Neural progenitor cell (in vitro differentiated cells): ENCODE data around the gene IFITM2. TPM values are rescaled to one million over a fixed set of nuclear protein-coding genes. Genes with fewer than 3 reads are reported as not detected.

ENCODE experiments used
- DNase-seq: peaks from one replicate; pipeline ENCODE4 v3.0.0-alpha.2; 2016; ENCODE audit warnings: low spot score
- H2AFZ ChIP-seq: fragments of 200-600 bp; sonication (generic); replicated peaks from 2 replicates; pipeline ENCODE4 v1.6.1; 2016; ENCODE audit warnings: antibody characterized with exemption
- H3F3A ChIP-seq: fragments of 200-600 bp; sonication (generic); 2 replicates; pipeline ENCODE4 v1.6.1; 2016; ENCODE audit warnings: antibody characterized with exemption, low read depth
- H3K27ac ChIP-seq: fragments of 200-600 bp; sonication (generic); 2 replicates; pipeline ENCODE4 v1.5.1; 2016; ENCODE audit warnings: mild to moderate bottlenecking
- H3K27me3 ChIP-seq: fragments of 200-600 bp; sonication (generic); 2 replicates; pipeline ENCODE4 v1.6.1; 2016; ENCODE audit warnings: mild to moderate bottlenecking, moderate library complexity
- H3K36me3 ChIP-seq: fragments of 200-600 bp; sonication (generic); 2 replicates; pipeline ENCODE4 v1.5.1; 2016
- H3K4me1 ChIP-seq: fragments of 200-600 bp; sonication (generic); 2 replicates; pipeline ENCODE4 v1.6.1; 2016; ENCODE audit warnings: mixed run types
- H3K4me2 ChIP-seq: fragments of 200-600 bp; sonication (generic); 2 replicates; pipeline ENCODE4 v1.6.1; 2016
- H3K4me3 ChIP-seq: fragments of 200-600 bp; sonication (generic); 2 replicates; pipeline ENCODE4 v1.5.1; 2016
- H3K79me2 ChIP-seq: fragments of 200-600 bp; sonication (generic); 2 replicates; pipeline ENCODE4 v1.6.1; 2016; ENCODE audit warnings: low read depth
- H3K9ac ChIP-seq: fragments of 200-600 bp; sonication (generic); 2 replicates; pipeline ENCODE4 v1.6.1; 2016
- H3K9me3 ChIP-seq: fragments of 200-600 bp; sonication (generic); 2 replicates; pipeline ENCODE4 v1.5.1; 2016; ENCODE audit warnings: low read depth
- H4K20me1 ChIP-seq: fragments of 200-600 bp; sonication (generic); 2 replicates; pipeline ENCODE4 v1.6.1; 2016; ENCODE audit warnings: low read depth
- H3K27ac Mint-ChIP-seq: 3 replicates; pipeline ENCODE4 v1.8.0; 2021; ENCODE audit warnings: mixed read lengths
- H3K27me3 Mint-ChIP-seq: 2 replicates; pipeline ENCODE4 v1.8.0; 2022; ENCODE audit warnings: low read depth, mild to moderate bottlenecking, inconsistent platforms, moderate library complexity, mixed read lengths; ENCODE audit not compliant: insufficient read depth
- H3K36me3 Mint-ChIP-seq: 3 replicates; pipeline ENCODE4 v1.8.0; 2021; ENCODE audit warnings: mixed read lengths
- H3K4me1 Mint-ChIP-seq: 3 replicates; pipeline ENCODE4 v1.8.0; 2021; ENCODE audit warnings: mixed read lengths
- H3K4me3 Mint-ChIP-seq: 3 replicates; pipeline ENCODE4 v1.8.0; 2021; ENCODE audit warnings: mild to moderate bottlenecking, moderate library complexity, mixed read lengths
- H3K9me3 Mint-ChIP-seq: 3 replicates; pipeline ENCODE4 v1.8.0; 2020; ENCODE audit warnings: mixed read lengths
- CTCF ChIP-seq: fragments of 200-600 bp; sonication (generic); IDR thresholded peaks from 2 replicates; pipeline ENCODE4 v1.5.1; 2017; ENCODE audit warnings: antibody characterized with exemption, mild to moderate bottlenecking
- EZH2 ChIP-seq: fragments of 200-600 bp; sonication (generic); IDR thresholded peaks from 2 replicates; pipeline ENCODE4 v1.6.1; 2017; ENCODE audit warnings: antibody characterized with exemption, mild to moderate bottlenecking, moderate library complexity
- EZH2phosphoT487 ChIP-seq: fragments of 200-600 bp; sonication (generic); IDR thresholded peaks from 2 replicates; pipeline ENCODE4 v1.6.1; 2017; ENCODE audit warnings: antibody characterized with exemption
- total RNA-seq: library from RNA; depleted of rRNA; stranded (reverse); fragments of >200 nt; gene quantifications from 2 replicates; pipeline ENCODE4 v1.2.3, GENCODE V29; 2015; ENCODE audit warnings: low replicate concordance

Gene IFITM2
- total RNA-seq, 1 donor from 2014 or later: 10.5 TPM

GRCh38 chr11:290621-291231 lies 16.9 kb upstream of the IFITM2 start:
- Mint-ChIP-seq H3K9me3 (no peaks in the 10 kb centered on the region), H3K4me1 (peaks cover 14% of the 10 kb centered on the region), H3K27me3 (peaks cover 10% of the 10 kb centered on the region), H3K36me3 (no peaks in the 10 kb centered on the region), H3K27ac (peak overlapping the region; percentile 50), H3K4me3 (peak overlapping the region; percentile 54)
- Histone ChIP-seq H3K4me1 (peaks cover 14% of the 10 kb centered on the region), H4K20me1 (no peaks in the 10 kb centered on the region), H3K79me2 (no peaks in the 10 kb centered on the region), H2AFZ (no peak overlapping the region), H3K9ac (no peak overlapping the region), H3K27me3 (peaks cover 21% of the 10 kb centered on the region), H3F3A (no peaks in the 10 kb centered on the region), H3K9me3 (no peaks in the 10 kb centered on the region), H3K36me3 (no peaks in the 10 kb centered on the region), H3K4me2 (no peak overlapping the region), H3K4me3 (no peak overlapping the region), H3K27ac (no peak overlapping the region)
- DNase-seq: no peak
- no peak for TF ChIP-seq CTCF
- no peak for TF ChIP-seq EZH2phosphoT487
- TF ChIP-seq EZH2: no peak

GRCh38 chr11:291281-292210 lies 16.1 kb upstream of the IFITM2 start:
- Histone ChIP-seq H3K27me3 (peaks cover 21% of the 10 kb centered on the region), H3F3A (no peaks in the 10 kb centered on the region), H3K9ac (no peak overlapping the region), H2AFZ (no peak overlapping the region), H3K4me3 (no peak overlapping the region), H3K36me3 (no peaks in the 10 kb centered on the region), H3K9me3 (no peaks in the 10 kb centered on the region), H3K27ac (no peak overlapping the region), H3K4me2 (no peak overlapping the region), H4K20me1 (no peaks in the 10 kb centered on the region), H3K4me1 (peaks cover 14% of the 10 kb centered on the region), H3K79me2 (no peaks in the 10 kb centered on the region)
- no peaks in the 10 kb centered on the region for H3K36me3 Mint-ChIP-seq
- H3K9me3 Mint-ChIP-seq: no peaks in the 10 kb centered on the region
- peak overlapping the region; percentile 50 for H3K27ac Mint-ChIP-seq
- H3K4me3 Mint-ChIP-seq: peak overlapping the region; percentile 54
- DNase-seq: no peak
- H3K4me1 Mint-ChIP-seq: peaks cover 14% of the 10 kb centered on the region
- peaks cover 13% of the 10 kb centered on the region for H3K27me3 Mint-ChIP-seq
- TF ChIP-seq CTCF (no peak), EZH2phosphoT487 (no peak), EZH2 (no peak)

- Mint-ChIP-seq H3K9me3 (no peaks in the 10 kb centered on the region), H3K4me3 (no peak overlapping the region), H3K36me3 (no peaks in the 10 kb centered on the region), H3K4me1 (peaks cover 13% of the 10 kb centered on the region), H3K27me3 (peaks cover 8% of the 10 kb centered on the region), H3K27ac (no peak overlapping the region)
- no peaks in the 10 kb centered on the region for H4K20me1 ChIP-seq
- TF ChIP-seq EZH2phosphoT487 (no peak), CTCF (no peak), EZH2 (no peak)
- H3K27me3 ChIP-seq: peaks cover 14% of the 10 kb centered on the region
- H3K9me3 ChIP-seq: no peaks in the 10 kb centered on the region
- no peak overlapping the region for H3K4me3 ChIP-seq
- no peak for DNase-seq
- no peak overlapping the region for H3K27ac ChIP-seq
- peaks cover 14% of the 10 kb centered on the region for H3K4me1 ChIP-seq
- no peaks in the 10 kb centered on the region for H3K79me2 ChIP-seq
- no peaks in the 10 kb centered on the region for H3K36me3 ChIP-seq
- H2AFZ ChIP-seq: no peak overlapping the region
- H3K9ac ChIP-seq: no peak overlapping the region
- no peaks in the 10 kb centered on the region for H3F3A ChIP-seq
- H3K4me2 ChIP-seq: no peak overlapping the region
These were observed 15.2 kb upstream of the IFITM2 start for GRCh38 chr11:292211-293121.
